ENCODE data around the gene MTMR8.

MTMR8 gene

GRCh38 chrX:64230123-64230970 is 164.9 kb downstream of the MTMR8 start, which contains the start of gene ASB12:
Gene ASB12, minus strand, starts transcription at chrX:64230607. Its CDS starts 4,957 bp downstream, at chrX:64225650.
- Histone ChIP-seq H3K4me3 (IDR thresholded peaks at IDR 0.05; ENCODE audit: insufficient read depth, low read depth, low read length) (no peak within 1 kb of the TSS), H3K27ac (no peak within 1 kb of the TSS), H4K20me1 (ENCODE audit: insufficient read depth) (no peaks in the 10 kb centered on the region), H3K4me2 (no peak within 1 kb of the TSS), H3K9ac (no peak within 1 kb of the TSS), H3K4me1 (ENCODE audit: low read depth, poor library complexity, severe bottlenecking) (no peaks in the 10 kb centered on the region), H3K27me3 (ENCODE audit: insufficient read depth, low read depth) (no peaks in the 10 kb centered on the region), H3K79me2 (ENCODE audit: insufficient read depth, low read depth) (no peaks in the 10 kb centered on the region), H2AFZ (ENCODE audit: low read depth) (no peak within 1 kb of the TSS), H3K36me3 (ENCODE audit: insufficient read depth) (no peaks in the 10 kb centered on the region)
- TF ChIP-seq CTCF (conservative IDR thresholded peaks at IDR 0.05; ENCODE audit: low read depth, low read length), result no peak

GRCh38 chrX:64229154-64229553 is 166.1 kb downstream of the MTMR8 start:
- Histone ChIP-seq H2AFZ (ENCODE audit: low read depth) (no peak overlapping the region), H3K9ac (no peak overlapping the region), H3K4me3 (IDR thresholded peaks at IDR 0.05; ENCODE audit: insufficient read depth, low read depth, low read length) (no peak overlapping the region), H3K27ac (no peak overlapping the region), H3K79me2 (ENCODE audit: insufficient read depth, low read depth) (no peaks in the 10 kb centered on the region), H3K36me3 (ENCODE audit: insufficient read depth) (no peaks in the 10 kb centered on the region), H3K4me2 (no peak overlapping the region), H3K27me3 (ENCODE audit: insufficient read depth, low read depth) (no peaks in the 10 kb centered on the region), H3K4me1 (ENCODE audit: low read depth, poor library complexity, severe bottlenecking) (no peaks in the 10 kb centered on the region), H4K20me1 (ENCODE audit: insufficient read depth) (no peaks in the 10 kb centered on the region)
- no peak for TF ChIP-seq CTCF (conservative IDR thresholded peaks at IDR 0.05; ENCODE audit: low read depth, low read length)
